GM12891 (cell line): ENCODE results near the gene KIF16B.

Experiments
- DNase-seq: peaks from one replicate; pipeline ENCODE4 v3.0.0; 2011; ENCODE audit warnings: low spot score; ENCODE audit not compliant: insufficient read length
- FAIRE-seq: peaks from 2 replicates; lab custom pipeline; 2011; peaks lifted over from hg19 to GRCh38; lab: Jason Lieb, UNC
- PAX5 ChIP-seq: IDR thresholded peaks from 2 replicates; pipeline ENCODE4 v1.6.1; 2011; ENCODE audit warnings: low read length, moderate library complexity, mild to moderate bottlenecking; ENCODE audit not compliant: insufficient read depth, severe bottlenecking
- POLR2A ChIP-seq: IDR thresholded peaks from 2 replicates; pipeline ENCODE4 v1.6.1; 2011; ENCODE audit warnings: low read depth, low read length, control low read depth
- POLR2AphosphoS5 ChIP-seq: IDR thresholded peaks from 2 replicates; pipeline ENCODE4 v1.6.1; 2011; ENCODE audit warnings: low read depth, low read length, control low read depth
- POU2F2 ChIP-seq: IDR thresholded peaks from 2 replicates; pipeline ENCODE4 v1.6.1; 2011; ENCODE audit warnings: low read depth, mild to moderate bottlenecking, control low read depth, low read length, moderate library complexity
- SPI1 ChIP-seq: IDR thresholded peaks from 2 replicates; pipeline ENCODE4 v1.6.1; 2011; ENCODE audit warnings: low read depth, low read length, control low read depth
- TAF1 ChIP-seq: IDR thresholded peaks from 2 replicates; pipeline ENCODE4 v1.6.1; 2011; ENCODE audit warnings: low read depth, low read length, control low read depth

KIF16B gene

DNA sequence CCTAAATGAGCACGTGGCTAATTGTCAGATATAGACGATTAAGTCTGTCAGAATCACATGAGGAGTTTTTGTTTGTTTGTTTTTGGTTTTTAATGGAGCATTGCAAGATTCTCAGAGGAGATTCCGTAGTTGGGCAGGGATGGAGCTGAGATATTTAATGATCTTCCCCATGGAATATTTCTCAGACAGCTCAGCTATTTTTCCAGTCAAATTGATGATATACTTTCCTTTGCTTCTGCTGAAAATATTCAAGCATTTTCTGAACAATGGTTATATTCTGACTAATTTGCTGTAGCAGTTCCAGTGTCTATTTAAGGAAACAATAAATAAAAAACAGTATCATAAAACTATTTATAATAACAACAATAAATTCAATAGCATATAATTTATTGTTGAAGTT lies 348.4 kb downstream of the KIF16B start:
- DNase-seq (no peak), FAIRE-seq (no peak)
- TF ChIP-seq TAF1: no peak
- no peak for TF ChIP-seq SPI1
- no peak for TF ChIP-seq POU2F2
- TF ChIP-seq PAX5: no peak
- TF ChIP-seq POLR2A: no peak
- no peak for TF ChIP-seq POLR2AphosphoS5

DNA sequence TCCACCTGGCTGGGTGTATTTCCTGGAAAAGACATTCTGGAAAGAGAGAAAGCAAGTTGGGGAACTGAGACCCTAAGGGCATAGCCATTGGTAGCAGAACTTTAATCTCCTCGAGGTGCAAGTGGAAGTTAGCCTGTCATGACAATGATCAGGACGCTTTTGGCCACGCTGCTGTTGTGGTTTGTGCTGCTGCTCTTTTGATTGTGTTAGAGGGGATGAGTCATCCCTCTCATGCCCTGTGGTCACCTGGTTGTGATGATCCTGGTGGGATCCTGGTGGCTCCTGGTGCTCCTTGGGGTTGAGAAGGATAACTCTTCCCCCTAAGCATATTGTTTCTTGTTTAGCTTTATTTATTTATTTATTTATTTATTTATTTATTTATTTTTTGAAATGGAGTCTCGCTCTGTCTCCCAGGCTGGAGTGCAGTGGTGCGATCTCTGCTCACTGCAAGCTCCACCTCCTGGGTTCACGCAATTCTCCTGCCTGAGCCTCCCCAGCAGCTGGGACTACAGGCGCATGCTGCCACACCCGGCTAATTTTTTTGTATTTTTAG lies 350.3 kb downstream of the KIF16B start:
- TF ChIP-seq POLR2AphosphoS5 (no peak), SPI1 (no peak), POLR2A (no peak), TAF1 (no peak), PAX5 (no peak), POU2F2 (no peak)
- FAIRE-seq (no peak), DNase-seq (no peak)
